OCI-M2 (cell line): ENCODE data around the gene ZNF805.
"Not testable (repeated sequence)": the region's sequence is repeated elsewhere in the genome, so short reads cannot be mapped to it uniquely, and the experiment has no call there.

Source experiments
- DNase-seq: peaks from one replicate; lab custom pipeline; 2025; ENCODE audit not compliant: unreplicated experiment; lab: John Stamatoyannopoulos, UW

Gene ZNF805

GRCh38 chr19:57240311-57241090 is at the start of gene ZNF805:
TSS of gene ZNF805 (plus strand) at chr19:57240632. CDS start at chr19:57240892, 260 bp downstream.
- peak; percentile 28 for DNase-seq

GRCh38 chr19:57191141-57192076 is 49.0 kb upstream of the ZNF805 start, which contains the start of gene ZNF264:
TSS of gene ZNF264 (plus strand) at chr19:57191500. CDS start at chr19:57191914, 414 bp downstream.
- no peak for DNase-seq

GRCh38 chr19:57192077-57192420 is 48.4 kb upstream of the ZNF805 start:
- DNase-seq, result no peak

- DNase-seq, result no peak
Observed at GRCh38 chr19:57192993-57193392, 47.4 kb upstream of the ZNF805 start.

GRCh38 chr19:57197874-57198273 is 42.6 kb upstream of the ZNF805 start:
- not testable (repeated sequence) for DNase-seq

- DNase-seq, result no peak
Observed at GRCh38 chr19:57202160-57202559, 38.3 kb upstream of the ZNF805 start.

- no peak for DNase-seq
Observed at GRCh38 chr19:57210381-57210780, 30.1 kb upstream of the ZNF805 start.

- DNase-seq, result no peak
Observed at GRCh38 chr19:57212109-57212508, 28.3 kb upstream of the ZNF805 start.

- DNase-seq, result no peak
Observed at GRCh38 chr19:57227502-57227901, 12.9 kb upstream of the ZNF805 start.

GRCh38 chr19:57231686-57232085 is 8.7 kb upstream of the ZNF805 start:
- no peak for DNase-seq

- no peak for DNase-seq
Observed at GRCh38 chr19:57233207-57233606, 7.2 kb upstream of the ZNF805 start.

GRCh38 chr19:57239982-57240310 is 486 bp upstream of the ZNF805 start:
- DNase-seq, result no peak

- DNase-seq, result no peak
Observed at GRCh38 chr19:57241176-57241575, 744 bp downstream of the ZNF805 start.

GRCh38 chr19:57242821-57243220 is 2.4 kb downstream of the ZNF805 start:
- no peak for DNase-seq

- no peak for DNase-seq
Observed at GRCh38 chr19:57244513-57244912, 4.1 kb downstream of the ZNF805 start.

- DNase-seq, result no peak
Observed at GRCh38 chr19:57245066-57245465, 4.6 kb downstream of the ZNF805 start.

- no peak for DNase-seq
Observed at GRCh38 chr19:57245959-57246358, 5.5 kb downstream of the ZNF805 start.

- DNase-seq, result no peak
Observed at GRCh38 chr19:57248646-57249045, 8.2 kb downstream of the ZNF805 start.

GRCh38 chr19:57249329-57249728 is 8.9 kb downstream of the ZNF805 start:
- DNase-seq, result no peak

GRCh38 chr19:57253767-57254166 is 13.3 kb downstream of the ZNF805 start:
- DNase-seq, result not testable (repeated sequence)

GRCh38 chr19:57262044-57262443 is 21.6 kb downstream of the ZNF805 start:
- no peak for DNase-seq

- DNase-seq, result no peak
Observed at GRCh38 chr19:57263244-57263741, 22.9 kb downstream of the ZNF805 start.
